SK-N-SH (cell line): ENCODE data around the gene ERV3-1.

Source experiments
- MXI1 ChIP-seq: IDR thresholded peaks from 2 replicates; pipeline ENCODE4 v1.6.1; 2012; ENCODE audit warnings: mild to moderate bottlenecking, low read depth, low read length, improper control_type of control experiment
- POLR2AphosphoS5 ChIP-seq: IDR thresholded peaks from 2 replicates; pipeline ENCODE4 v1.6.1; 2012; ENCODE audit warnings: low read depth, low read length
- RXRA ChIP-seq: IDR thresholded peaks from 2 replicates; pipeline ENCODE4 v1.4.0; 2012; ENCODE audit warnings: low read depth, mild to moderate bottlenecking, borderline replicate concordance
- TF ChIP-seq, protein P1 (sequence below): fragments of 200-600 bp; sonication (generic); IDR thresholded peaks from 2 replicates; pipeline ENCODE4 v1.6.1; 2017; ENCODE audit warnings: antibody characterized with exemption, mild to moderate bottlenecking, moderate library complexity

DNA sequence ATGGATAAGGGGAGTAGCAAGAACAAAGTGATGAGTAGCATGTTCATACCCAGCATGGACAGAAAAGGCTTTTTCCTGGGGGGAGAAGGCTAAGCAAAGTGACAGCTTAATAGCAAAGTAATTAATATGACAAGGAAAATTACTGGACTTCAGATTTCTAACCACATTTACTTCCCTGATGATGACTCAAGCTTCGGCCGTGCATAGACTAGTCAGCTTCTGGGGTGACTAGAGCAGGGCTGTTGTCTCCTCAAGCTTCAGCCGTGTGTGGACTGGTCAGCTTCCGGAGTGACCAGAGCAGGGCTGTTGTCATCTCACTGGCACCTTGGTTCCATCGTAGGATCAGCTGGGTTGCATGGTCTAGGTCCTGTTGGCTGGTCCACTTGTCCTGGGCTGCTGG, 13.5 kb downstream of the ERV3-1 start:
- TF ChIP-seq, protein P1, sequence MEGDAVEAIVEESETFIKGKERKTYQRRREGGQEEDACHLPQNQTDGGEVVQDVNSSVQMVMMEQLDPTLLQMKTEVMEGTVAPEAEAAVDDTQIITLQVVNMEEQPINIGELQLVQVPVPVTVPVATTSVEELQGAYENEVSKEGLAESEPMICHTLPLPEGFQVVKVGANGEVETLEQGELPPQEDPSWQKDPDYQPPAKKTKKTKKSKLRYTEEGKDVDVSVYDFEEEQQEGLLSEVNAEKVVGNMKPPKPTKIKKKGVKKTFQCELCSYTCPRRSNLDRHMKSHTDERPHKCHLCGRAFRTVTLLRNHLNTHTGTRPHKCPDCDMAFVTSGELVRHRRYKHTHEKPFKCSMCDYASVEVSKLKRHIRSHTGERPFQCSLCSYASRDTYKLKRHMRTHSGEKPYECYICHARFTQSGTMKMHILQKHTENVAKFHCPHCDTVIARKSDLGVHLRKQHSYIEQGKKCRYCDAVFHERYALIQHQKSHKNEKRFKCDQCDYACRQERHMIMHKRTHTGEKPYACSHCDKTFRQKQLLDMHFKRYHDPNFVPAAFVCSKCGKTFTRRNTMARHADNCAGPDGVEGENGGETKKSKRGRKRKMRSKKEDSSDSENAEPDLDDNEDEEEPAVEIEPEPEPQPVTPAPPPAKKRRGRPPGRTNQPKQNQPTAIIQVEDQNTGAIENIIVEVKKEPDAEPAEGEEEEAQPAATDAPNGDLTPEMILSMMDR: no peak
- TF ChIP-seq RXRA: no peak
- TF ChIP-seq MXI1: no peak
- TF ChIP-seq POLR2AphosphoS5: no peak
